ENCODE measurements around the gene WAC. TPM values are rescaled to one million over a fixed set of nuclear protein-coding genes. Genes with fewer than 3 reads are reported as not detected.

The WAC gene
- total RNA-seq, 1 donor from 2014 or later = 54.8 TPM

DNA sequence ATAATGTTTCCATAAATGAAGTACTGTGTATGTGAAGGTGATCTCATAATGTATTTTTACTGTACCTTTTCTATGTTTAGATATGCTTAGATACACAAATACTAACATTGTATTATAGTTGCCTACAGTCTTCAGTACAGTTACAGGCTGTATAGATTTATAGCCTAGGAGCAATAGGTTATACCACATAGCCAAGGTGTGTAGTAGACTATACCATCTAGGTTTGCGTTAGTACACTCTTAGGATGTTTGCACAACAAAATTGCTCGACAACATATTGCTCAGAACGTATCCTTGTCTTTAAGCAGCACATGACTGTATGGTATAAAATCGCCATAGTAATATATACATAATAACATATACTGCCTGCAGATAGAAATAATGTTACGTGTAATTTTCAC, 42.9 kb downstream of the WAC start:
- H3K4me3 ChIP-seq (ENCODE audit: low read depth, low read length) = no peak overlapping the region
- no peak for DNase-seq (ENCODE audit: low read depth)
- TF ChIP-seq, protein P1, sequence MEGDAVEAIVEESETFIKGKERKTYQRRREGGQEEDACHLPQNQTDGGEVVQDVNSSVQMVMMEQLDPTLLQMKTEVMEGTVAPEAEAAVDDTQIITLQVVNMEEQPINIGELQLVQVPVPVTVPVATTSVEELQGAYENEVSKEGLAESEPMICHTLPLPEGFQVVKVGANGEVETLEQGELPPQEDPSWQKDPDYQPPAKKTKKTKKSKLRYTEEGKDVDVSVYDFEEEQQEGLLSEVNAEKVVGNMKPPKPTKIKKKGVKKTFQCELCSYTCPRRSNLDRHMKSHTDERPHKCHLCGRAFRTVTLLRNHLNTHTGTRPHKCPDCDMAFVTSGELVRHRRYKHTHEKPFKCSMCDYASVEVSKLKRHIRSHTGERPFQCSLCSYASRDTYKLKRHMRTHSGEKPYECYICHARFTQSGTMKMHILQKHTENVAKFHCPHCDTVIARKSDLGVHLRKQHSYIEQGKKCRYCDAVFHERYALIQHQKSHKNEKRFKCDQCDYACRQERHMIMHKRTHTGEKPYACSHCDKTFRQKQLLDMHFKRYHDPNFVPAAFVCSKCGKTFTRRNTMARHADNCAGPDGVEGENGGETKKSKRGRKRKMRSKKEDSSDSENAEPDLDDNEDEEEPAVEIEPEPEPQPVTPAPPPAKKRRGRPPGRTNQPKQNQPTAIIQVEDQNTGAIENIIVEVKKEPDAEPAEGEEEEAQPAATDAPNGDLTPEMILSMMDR (conservative IDR thresholded peaks at IDR 0.05; ENCODE audit: low read depth, low read length) = no peak

DNA sequence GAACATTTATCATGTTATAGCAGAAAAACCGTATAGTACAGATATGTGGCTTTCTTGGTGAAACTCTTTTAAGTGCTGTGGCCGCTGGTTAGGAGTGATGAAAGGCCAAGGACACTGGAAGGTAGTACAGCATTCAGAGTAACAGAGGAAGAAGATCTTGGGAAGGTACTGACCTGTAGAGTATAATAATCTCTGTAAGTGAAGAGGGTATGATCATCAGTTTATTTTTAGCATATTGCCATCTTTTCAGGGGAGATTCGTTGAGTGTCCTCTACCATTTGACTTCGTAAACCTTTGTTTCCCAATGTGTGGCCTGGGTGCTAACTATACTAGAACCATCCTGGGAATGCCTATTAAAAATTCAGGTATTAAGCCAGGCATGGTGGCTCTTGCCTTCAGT, 44.6 kb downstream of the WAC start:
- TF ChIP-seq, protein P1 (conservative IDR thresholded peaks at IDR 0.05; ENCODE audit: low read depth, low read length) = no peak
- H3K4me3 ChIP-seq (ENCODE audit: low read depth, low read length) = no peak overlapping the region
- DNase-seq (ENCODE audit: low read depth) = no peak

- TF ChIP-seq, protein P1 (conservative IDR thresholded peaks at IDR 0.05; ENCODE audit: low read depth, low read length) = no peak
- H3K4me3 ChIP-seq (ENCODE audit: low read depth, low read length) = no peak overlapping the region
- no peak for DNase-seq (ENCODE audit: low read depth)
Measured at GRCh38 chr10:28578454-28578853, 45.5 kb downstream of the WAC start.

DNA sequence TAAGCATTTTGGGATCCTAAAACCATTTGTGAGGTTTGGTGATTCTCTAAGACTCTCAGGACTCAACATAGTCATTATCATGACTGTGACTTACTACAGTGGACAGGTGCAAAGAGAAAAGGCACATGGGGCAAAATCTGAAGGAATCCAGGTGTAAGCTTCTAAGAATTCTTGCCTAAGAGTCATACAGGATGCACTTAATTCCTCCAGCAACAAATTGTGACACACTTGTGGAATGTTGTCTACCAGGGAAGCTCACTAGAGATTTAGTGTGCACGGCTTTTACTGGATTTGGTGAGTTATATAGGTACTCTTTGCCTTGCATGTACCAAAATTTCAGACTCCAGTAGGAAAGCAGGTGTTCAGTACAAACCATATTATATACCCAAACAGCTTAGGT, 47.9 kb downstream of the WAC start:
- DNase-seq (ENCODE audit: low read depth) = no peak
- TF ChIP-seq, protein P1 (conservative IDR thresholded peaks at IDR 0.05; ENCODE audit: low read depth, low read length) = no peak
- no peak overlapping the region for H3K4me3 ChIP-seq (ENCODE audit: low read depth, low read length)

DNA sequence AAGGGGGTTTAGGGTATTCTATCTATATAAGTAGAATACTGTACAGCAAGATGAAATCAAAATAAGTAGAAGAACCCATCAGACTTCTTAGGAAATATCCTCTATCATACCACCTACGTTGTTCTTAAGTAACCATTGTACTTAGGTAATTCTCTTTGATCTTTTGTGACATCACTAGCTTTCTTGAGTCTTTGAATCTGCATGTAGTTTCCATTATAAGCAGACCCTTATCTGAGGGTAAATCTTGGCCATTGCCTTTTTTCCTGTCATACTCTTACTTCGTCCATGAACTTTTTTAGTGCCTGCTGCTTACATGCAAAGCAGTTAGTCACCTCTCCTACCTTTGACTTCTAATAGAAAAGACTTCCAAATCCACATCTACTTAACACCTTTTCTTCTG, 49.0 kb downstream of the WAC start:
- no peak for DNase-seq (ENCODE audit: low read depth)
- no peak overlapping the region for H3K4me3 ChIP-seq (ENCODE audit: low read depth, low read length)
- TF ChIP-seq, protein P1 (conservative IDR thresholded peaks at IDR 0.05; ENCODE audit: low read depth, low read length) = no peak

DNA sequence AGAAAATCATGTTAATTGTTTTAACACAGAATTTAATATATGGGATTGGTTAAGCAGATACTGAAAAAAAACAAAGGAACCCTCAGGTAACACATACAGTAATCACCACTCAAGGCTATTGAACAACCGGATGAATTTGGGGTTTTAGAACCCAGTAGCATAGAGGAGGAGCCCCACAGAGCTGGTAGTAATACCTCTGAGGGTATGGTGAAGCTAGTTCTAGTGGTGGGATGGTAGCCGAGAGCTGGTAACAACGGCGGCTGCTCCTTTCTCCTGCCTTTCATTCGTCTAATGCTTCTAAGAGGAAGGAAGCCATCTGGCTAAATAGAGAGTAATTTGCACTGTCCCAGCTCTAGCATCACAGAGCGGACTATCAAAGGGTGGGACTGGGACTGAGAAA, 52.2 kb downstream of the WAC start:
- H3K4me3 ChIP-seq (ENCODE audit: low read depth, low read length) = no peak overlapping the region
- TF ChIP-seq, protein P1 (conservative IDR thresholded peaks at IDR 0.05; ENCODE audit: low read depth, low read length) = no peak
- no peak for DNase-seq (ENCODE audit: low read depth)

DNA sequence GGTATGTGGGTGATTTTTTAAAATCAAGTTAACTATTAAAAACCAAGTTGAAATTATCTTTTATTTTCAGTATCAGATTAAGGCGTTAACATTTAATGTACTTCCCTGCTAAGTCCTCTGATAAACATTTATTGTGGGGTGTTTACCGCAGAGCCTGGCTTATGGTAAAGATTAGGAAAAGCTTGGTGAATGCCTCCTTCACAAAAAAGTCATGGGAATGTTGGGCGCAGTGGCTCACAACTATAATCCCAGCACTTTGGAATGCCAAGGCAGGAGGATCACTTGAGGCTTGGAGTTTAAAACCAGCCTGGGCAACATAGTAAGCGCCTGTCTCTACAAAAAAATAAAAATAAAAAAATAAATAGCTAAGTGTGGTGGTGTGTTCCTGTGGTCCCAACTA, 53.3 kb downstream of the WAC start:
- DNase-seq (ENCODE audit: low read depth) = no peak
- H3K4me3 ChIP-seq (ENCODE audit: low read depth, low read length) = no peak overlapping the region
- TF ChIP-seq, protein P1 (conservative IDR thresholded peaks at IDR 0.05; ENCODE audit: low read depth, low read length) = no peak
